HCT116 (cell line): Measurements from ENCODE around the gene ITGBL1. TPM values are rescaled to one million over a fixed set of nuclear protein-coding genes. Genes with fewer than 3 reads are reported as not detected.

Experiments
- ATAC-seq: fragments of 200-7000 bp; cut with Tn5 transposase; 2 replicates; pipeline ENCODE4 v1.9.1; 2020; ENCODE audit warnings: mild to moderate bottlenecking, moderate library complexity
- BruUV-seq: library from RNA; stranded (reverse); fragments of 400-500 nt; replicated peaks from 2 replicates; lab custom pipeline; 2021; lab: Mats Ljungman, UMichigan
- CTCF ChIA-PET: fragments of 300-600 bp; sonication (Branson Sonifier 250); formaldehyde crosslinking; loops from one replicate; lab custom pipeline; 2021; ENCODE audit warnings: antibody characterized with exemption; lab: Charles Lee
- POLR2A ChIA-PET: fragments of 300-600, 350-600 bp; sonication (Branson Sonifier 250); formaldehyde crosslinking; loops from one replicate; lab custom pipeline; 2021; ENCODE audit warnings: antibody characterized with exemption; lab: Charles Lee
- RAD21 ChIA-PET, 2 experiments: fragments of 300-600 bp; sonication (Branson Sonifier 250); formaldehyde crosslinking; loops; one replicate each; lab custom pipeline; 2023; ENCODE audit warnings: low total read pairs in 2 of 2; ENCODE audit not compliant: uncharacterized antibody in 2 of 2, unreplicated experiment in 2 of 2, low non-redundant PET in 1 of 2; lab: Charles Lee
- DNase-seq: peaks from one replicate; pipeline ENCODE4 v3.0.0-alpha.2; 2010; ENCODE audit warnings: low read depth, low spot score
- H2AFZ ChIP-seq: fragments of 200-600 bp; shearing (Covaris generic), sonication (generic); 2 replicates; pipeline ENCODE4 v1.6.1; 2017; ENCODE audit warnings: low read depth, mixed run types, mixed read lengths, antibody characterized with exemption, low read length; ENCODE audit not compliant: poor library complexity, severe bottlenecking
- H3K27ac ChIP-seq: 2 replicates; pipeline ENCODE4 v1.5.1; 2012; ENCODE audit warnings: low read depth, low read length
- H3K27me3 ChIP-seq: fragments of 200-600 bp; sonication (generic); 2 replicates; pipeline ENCODE4 v1.6.1; 2016; ENCODE audit warnings: mixed run types, low read length, mixed read lengths; ENCODE audit not compliant: insufficient read depth
- H3K36me3 ChIP-seq, 2 experiments: fragments of 200-500 bp in 1 of 2; fragments of 200-600 bp in 1 of 2; sonication (Bioruptor generic) in 1 of 2; sonication (generic) in 1 of 2; 2 replicates each; pipeline versions ENCODE4 v1.5.1 to v1.6.1; 2014 to 2016; ENCODE audit warnings: low read length in 2 of 2, inconsistent platforms in 1 of 2, mixed read lengths in 1 of 2, mixed run types in 1 of 2; ENCODE audit not compliant: insufficient read depth in 2 of 2, control insufficient read depth in 1 of 2
- H3K4me1 ChIP-seq, 2 experiments: fragments of 200-600 bp in 1 of 2; sonication (generic) in 1 of 2; 2 replicates each; pipeline versions ENCODE4 v1.5.1 to v1.6.1; 2012 to 2017; ENCODE audit warnings: low read length in 2 of 2, inconsistent platforms in 1 of 2, mild to moderate bottlenecking in 1 of 2, mixed read lengths in 1 of 2, mixed run types in 1 of 2, moderate library complexity in 1 of 2; ENCODE audit not compliant: insufficient read depth in 2 of 2, control insufficient read depth in 1 of 2
- H3K4me2 ChIP-seq: fragments of 200-600 bp; sonication (generic); 2 replicates; pipeline ENCODE4 v1.6.1; 2017; ENCODE audit warnings: mixed run types, low read length, mixed read lengths
- H3K4me3 ChIP-seq, 2 experiments: fragments of 200-600 bp in 1 of 2; sonication (generic) in 1 of 2; replicated peaks in 1 of 2; 2 replicates each; pipeline ENCODE4 v1.5.1; 2011 to 2016; ENCODE audit warnings: low read length in 2 of 2, control low read depth in 1 of 2, low read depth in 1 of 2, mild to moderate bottlenecking in 1 of 2, mixed read lengths in 1 of 2, mixed run types in 1 of 2
- H3K79me2 ChIP-seq: fragments of 200-600 bp; sonication (generic); 2 replicates; pipeline ENCODE4 v1.6.1; 2017; ENCODE audit warnings: mild to moderate bottlenecking, mixed run types, low read length, moderate library complexity, mixed read lengths; ENCODE audit not compliant: insufficient read depth
- H3K9ac ChIP-seq: fragments of 200-600 bp; sonication (generic); 2 replicates; pipeline ENCODE4 v1.6.1; 2016; ENCODE audit warnings: low read length, mixed read lengths
- H3K9me2 ChIP-seq: fragments of 200-600 bp; sonication (generic), shearing (Covaris generic); 2 replicates; pipeline ENCODE4 v1.6.1; 2017; ENCODE audit warnings: mixed run types, mild to moderate bottlenecking, moderate library complexity; ENCODE audit not compliant: insufficient read depth
- H3K9me3 ChIP-seq, 2 experiments: fragments of 200-500 bp in 1 of 2; fragments of 200-600 bp in 1 of 2; sonication (Bioruptor generic) in 1 of 2; sonication (generic) in 1 of 2; 2 replicates each; pipeline ENCODE4 v1.6.1; 2014 to 2017; ENCODE audit warnings: low read length in 2 of 2, mixed read lengths in 2 of 2, inconsistent platforms in 1 of 2, low read depth in 1 of 2, mild to moderate bottlenecking in 1 of 2, mixed run types in 1 of 2, moderate library complexity in 1 of 2; ENCODE audit not compliant: control insufficient read depth in 1 of 2, insufficient read depth in 1 of 2
- H4K20me1 ChIP-seq: fragments of 200-600 bp; sonication (generic), shearing (Covaris generic); 2 replicates; pipeline ENCODE4 v1.6.1; 2017; ENCODE audit warnings: mixed run types, mild to moderate bottlenecking, moderate library complexity; ENCODE audit not compliant: insufficient read depth
- CBX3 ChIP-seq: IDR thresholded peaks from 2 replicates; pipeline ENCODE4 v1.6.1; 2012; ENCODE audit warnings: low read depth
- CEBPB ChIP-seq: IDR thresholded peaks from 2 replicates; pipeline ENCODE4 v1.6.1; 2012; ENCODE audit warnings: low read depth
- EGR1 ChIP-seq: IDR thresholded peaks from 2 replicates; pipeline ENCODE4 v1.6.1; 2012; ENCODE audit warnings: low read depth
- ELF1 ChIP-seq: IDR thresholded peaks from 2 replicates; pipeline ENCODE4 v1.6.1; 2012; ENCODE audit warnings: low read depth, borderline replicate concordance
- EZH2 ChIP-seq: fragments of 200-600 bp; sonication (generic); IDR thresholded peaks from 2 replicates; pipeline ENCODE4 v1.6.1; 2017; ENCODE audit warnings: antibody characterized with exemption, mixed run types
- EZH2phosphoT487 ChIP-seq: fragments of 200-600 bp; IDR thresholded peaks from 2 replicates; pipeline ENCODE4 v1.6.1; 2018; ENCODE audit warnings: antibody characterized with exemption, borderline replicate concordance
- FOSL1 ChIP-seq: IDR thresholded peaks from 2 replicates; pipeline ENCODE4 v1.6.1; 2012; ENCODE audit warnings: low read depth
- JUND ChIP-seq: IDR thresholded peaks from 2 replicates; pipeline ENCODE4 v1.6.1; 2012
- POLR2A ChIP-seq: IDR thresholded peaks from 2 replicates; pipeline ENCODE4 v1.7.0; 2011; ENCODE audit warnings: borderline replicate concordance; ENCODE audit not compliant: insufficient read depth, insufficient read length; ENCODE audit errors: extremely low read depth
- POLR2AphosphoS5 ChIP-seq: IDR thresholded peaks from 2 replicates; pipeline ENCODE4 v1.6.1; 2011; ENCODE audit warnings: mild to moderate bottlenecking, low read depth, low read length, moderate library complexity
- RAD21 ChIP-seq: IDR thresholded peaks from 2 replicates; pipeline ENCODE4 v1.6.1; 2012; ENCODE audit warnings: low read depth, mild to moderate bottlenecking
- SIN3A ChIP-seq: IDR thresholded peaks from 2 replicates; pipeline ENCODE4 v1.6.1; 2012; ENCODE audit warnings: low read depth
- SP1 ChIP-seq: IDR thresholded peaks from 2 replicates; pipeline ENCODE4 v1.6.1; 2012; ENCODE audit warnings: low read depth
- TCF7L2 ChIP-seq: IDR thresholded peaks from 2 replicates; pipeline ENCODE4 v1.7.0; 2011; ENCODE audit warnings: borderline replicate concordance, inconsistent platforms; ENCODE audit not compliant: insufficient read depth, insufficient read length; ENCODE audit errors: extremely low read depth
- YY1 ChIP-seq: IDR thresholded peaks from 2 replicates; pipeline ENCODE4 v1.6.1; 2011; ENCODE audit warnings: low read length, low read depth, moderate library complexity, mild to moderate bottlenecking; ENCODE audit not compliant: insufficient replicate concordance; ENCODE audit errors: extremely low read depth
- ZFX ChIP-seq: fragments of 450-650 bp; IDR thresholded peaks from 2 replicates; pipeline ENCODE4 v1.6.1; 2017
- ZNF274 ChIP-seq: fragments of 200-500 bp; sonication (Bioruptor generic); IDR thresholded peaks from 2 replicates; pipeline ENCODE4 v1.6.1; 2014; ENCODE audit warnings: mild to moderate bottlenecking, low read depth, low read length, inconsistent platforms
- intact Hi-C: fragments of 100-400 bp; cut with micrococcal nuclease; formaldehyde crosslinking; loops from 2 replicates; pipeline ENCODE4 v1.10.0; 2022
- total RNA-seq: library from RNA; stranded (reverse); gene quantifications from one replicate; pipeline ENCODE4 v1.2.1, GENCODE V29; 2021; ENCODE audit not compliant: unreplicated experiment
- TF ChIP-seq, protein P1 (sequence below): IDR thresholded peaks from 2 replicates; pipeline ENCODE4 v1.6.1; 2012
- TF ChIP-seq, protein P2 (sequence below): IDR thresholded peaks from 2 replicates; pipeline ENCODE4 v1.6.1; 2012; ENCODE audit warnings: low read depth
- TF ChIP-seq, protein P3 (sequence below), 3 experiments: fragments of 200-600 bp in 1 of 3; sonication (generic) in 1 of 3; IDR thresholded peaks in 2 of 3; conservative IDR thresholded peaks in 1 of 3; 2 replicates each; pipeline ENCODE4 v1.5.1; 2012 to 2017; ENCODE audit warnings: low read depth in 2 of 3, low read length in 2 of 3, antibody characterized with exemption in 1 of 3, borderline replicate concordance in 1 of 3, control low read depth in 1 of 3, mild to moderate bottlenecking in 1 of 3, mixed read lengths in 1 of 3, mixed run types in 1 of 3, moderate library complexity in 1 of 3; ENCODE audit not compliant: insufficient read depth in 1 of 3

ITGBL1 gene
- total RNA-seq, 1 experiment from 2014 or later = 0.66 TPM

DNA sequence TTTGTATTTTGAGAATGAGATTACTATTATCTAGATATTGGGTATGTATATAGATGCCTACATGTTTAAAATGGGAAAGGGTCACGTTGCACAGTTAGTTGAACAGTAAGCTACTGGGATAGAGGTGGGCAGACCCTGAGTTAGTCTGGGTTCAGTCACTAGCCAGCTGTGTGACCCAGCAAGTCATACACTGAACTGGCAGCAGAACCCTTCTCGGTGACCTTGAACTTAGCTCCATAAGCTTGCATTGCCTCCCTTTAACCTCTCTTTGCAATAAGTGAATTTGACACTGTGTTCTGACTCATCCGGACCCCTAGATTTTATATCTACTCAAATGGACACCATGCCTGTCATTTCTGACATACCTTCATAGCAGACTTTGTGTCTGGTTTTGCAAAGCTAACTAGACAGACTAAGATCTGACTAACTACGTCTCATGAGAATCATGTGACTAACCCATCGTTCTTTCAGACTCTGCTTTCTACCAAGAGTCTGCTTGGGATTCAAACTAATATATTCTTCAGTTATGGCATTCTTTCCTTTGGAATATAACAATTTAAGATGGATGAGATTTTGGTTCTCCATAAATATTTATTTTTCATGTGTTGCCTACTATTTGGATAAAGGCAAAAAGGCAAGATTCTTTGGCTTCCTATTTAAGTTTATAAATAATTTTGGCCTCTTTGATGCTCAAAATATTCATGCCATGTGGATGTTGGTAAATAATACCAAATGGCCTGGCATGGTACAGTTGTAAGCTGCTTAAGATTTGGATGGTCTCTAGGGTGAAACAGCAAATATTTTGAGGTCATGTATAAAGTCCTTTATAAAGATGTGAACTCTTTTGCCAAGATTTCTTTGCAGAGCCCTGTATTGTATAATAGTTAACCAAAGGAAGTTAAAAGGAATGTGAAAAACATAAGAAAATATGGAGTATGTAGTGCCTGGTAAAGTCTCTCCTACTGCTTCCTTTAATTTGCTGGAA, 159.3 kb downstream of the ITGBL1 start:
- no peak overlapping the region for H2AFZ ChIP-seq
- BruUV-seq = no TSS peak
- no peak overlapping the region for H3K9ac ChIP-seq
- no peak overlapping the region for H3K4me2 ChIP-seq
- H3K36me3 ChIP-seq = no peaks in the 10 kb centered on the region
- H3K9me3 ChIP-seq = peaks cover 0 to 18% of the 10 kb centered on the region in 2 experiments; a peak in 2 of 4 replicates
- ChIA-PET POLR2A (no interaction called here), CTCF (no interaction called here), RAD21 (no interaction called here)
- intact Hi-C loops = no loop called here
- ATAC-seq (no peak), DNase-seq (no peak)
- H3K27me3 ChIP-seq = no peaks in the 10 kb centered on the region
- no peaks in the 10 kb centered on the region for H3K4me1 ChIP-seq
- TF ChIP-seq ELF1 = no peak
- no peak for TF ChIP-seq POLR2A
- no peak for TF ChIP-seq ZFX
- TF ChIP-seq CEBPB = no peak
- no peak for TF ChIP-seq EGR1
- TF ChIP-seq RAD21 = no peak
- TF ChIP-seq, protein P1, sequence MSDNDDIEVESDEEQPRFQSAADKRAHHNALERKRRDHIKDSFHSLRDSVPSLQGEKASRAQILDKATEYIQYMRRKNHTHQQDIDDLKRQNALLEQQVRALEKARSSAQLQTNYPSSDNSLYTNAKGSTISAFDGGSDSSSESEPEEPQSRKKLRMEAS = no peak
- no peak for TF ChIP-seq CBX3
- TF ChIP-seq, protein P2, sequence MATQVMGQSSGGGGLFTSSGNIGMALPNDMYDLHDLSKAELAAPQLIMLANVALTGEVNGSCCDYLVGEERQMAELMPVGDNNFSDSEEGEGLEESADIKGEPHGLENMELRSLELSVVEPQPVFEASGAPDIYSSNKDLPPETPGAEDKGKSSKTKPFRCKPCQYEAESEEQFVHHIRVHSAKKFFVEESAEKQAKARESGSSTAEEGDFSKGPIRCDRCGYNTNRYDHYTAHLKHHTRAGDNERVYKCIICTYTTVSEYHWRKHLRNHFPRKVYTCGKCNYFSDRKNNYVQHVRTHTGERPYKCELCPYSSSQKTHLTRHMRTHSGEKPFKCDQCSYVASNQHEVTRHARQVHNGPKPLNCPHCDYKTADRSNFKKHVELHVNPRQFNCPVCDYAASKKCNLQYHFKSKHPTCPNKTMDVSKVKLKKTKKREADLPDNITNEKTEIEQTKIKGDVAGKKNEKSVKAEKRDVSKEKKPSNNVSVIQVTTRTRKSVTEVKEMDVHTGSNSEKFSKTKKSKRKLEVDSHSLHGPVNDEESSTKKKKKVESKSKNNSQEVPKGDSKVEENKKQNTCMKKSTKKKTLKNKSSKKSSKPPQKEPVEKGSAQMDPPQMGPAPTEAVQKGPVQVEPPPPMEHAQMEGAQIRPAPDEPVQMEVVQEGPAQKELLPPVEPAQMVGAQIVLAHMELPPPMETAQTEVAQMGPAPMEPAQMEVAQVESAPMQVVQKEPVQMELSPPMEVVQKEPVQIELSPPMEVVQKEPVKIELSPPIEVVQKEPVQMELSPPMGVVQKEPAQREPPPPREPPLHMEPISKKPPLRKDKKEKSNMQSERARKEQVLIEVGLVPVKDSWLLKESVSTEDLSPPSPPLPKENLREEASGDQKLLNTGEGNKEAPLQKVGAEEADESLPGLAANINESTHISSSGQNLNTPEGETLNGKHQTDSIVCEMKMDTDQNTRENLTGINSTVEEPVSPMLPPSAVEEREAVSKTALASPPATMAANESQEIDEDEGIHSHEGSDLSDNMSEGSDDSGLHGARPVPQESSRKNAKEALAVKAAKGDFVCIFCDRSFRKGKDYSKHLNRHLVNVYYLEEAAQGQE = no peak
- no peak for TF ChIP-seq TCF7L2
- no peak for TF ChIP-seq EZH2
- no peak for TF ChIP-seq SIN3A
- TF ChIP-seq ZNF274 = no peak
- TF ChIP-seq POLR2AphosphoS5 = no peak
- TF ChIP-seq, protein P3, sequence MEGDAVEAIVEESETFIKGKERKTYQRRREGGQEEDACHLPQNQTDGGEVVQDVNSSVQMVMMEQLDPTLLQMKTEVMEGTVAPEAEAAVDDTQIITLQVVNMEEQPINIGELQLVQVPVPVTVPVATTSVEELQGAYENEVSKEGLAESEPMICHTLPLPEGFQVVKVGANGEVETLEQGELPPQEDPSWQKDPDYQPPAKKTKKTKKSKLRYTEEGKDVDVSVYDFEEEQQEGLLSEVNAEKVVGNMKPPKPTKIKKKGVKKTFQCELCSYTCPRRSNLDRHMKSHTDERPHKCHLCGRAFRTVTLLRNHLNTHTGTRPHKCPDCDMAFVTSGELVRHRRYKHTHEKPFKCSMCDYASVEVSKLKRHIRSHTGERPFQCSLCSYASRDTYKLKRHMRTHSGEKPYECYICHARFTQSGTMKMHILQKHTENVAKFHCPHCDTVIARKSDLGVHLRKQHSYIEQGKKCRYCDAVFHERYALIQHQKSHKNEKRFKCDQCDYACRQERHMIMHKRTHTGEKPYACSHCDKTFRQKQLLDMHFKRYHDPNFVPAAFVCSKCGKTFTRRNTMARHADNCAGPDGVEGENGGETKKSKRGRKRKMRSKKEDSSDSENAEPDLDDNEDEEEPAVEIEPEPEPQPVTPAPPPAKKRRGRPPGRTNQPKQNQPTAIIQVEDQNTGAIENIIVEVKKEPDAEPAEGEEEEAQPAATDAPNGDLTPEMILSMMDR (IDR thresholded peaks at IDR 0.05 in 2 of 3, conservative IDR thresholded peaks at IDR 0.05 in 1 of 3; ENCODE audit: borderline replicate concordance in 1 of 3, insufficient read depth in 1 of 3, low read depth in 2 of 3, low read length in 2 of 3) = no peak
- TF ChIP-seq YY1 = no peak
- no peak for TF ChIP-seq JUND
- no peak for TF ChIP-seq FOSL1
- no peak for TF ChIP-seq EZH2phosphoT487
- TF ChIP-seq SP1 = no peak
- no peak overlapping the region for H3K4me3 ChIP-seq
- no peaks in the 10 kb centered on the region for H4K20me1 ChIP-seq
- no peaks in the 10 kb centered on the region for H3K79me2 ChIP-seq
- no peak overlapping the region for H3K27ac ChIP-seq
- no peaks in the 10 kb centered on the region for H3K9me2 ChIP-seq
